Activated CD4-positive, CD25-positive, alpha-beta regulatory T cell treated with anti-CD3 and anti-CD28 coated beads, Interleukin-2, amount 50 U/mL, for 24 hours (primary cell): ENCODE results near the gene UCK2.

Experiments used
- ATAC-seq, 2 donors: fragments of 150-1000 bp; cut with Tn5 transposase; one replicate each; pipeline ENCODE4 v1.10.0; 2021; ENCODE audit warnings: mild to moderate bottlenecking in 1 of 2, moderate library complexity in 1 of 2

The UCK2 gene

DNA sequence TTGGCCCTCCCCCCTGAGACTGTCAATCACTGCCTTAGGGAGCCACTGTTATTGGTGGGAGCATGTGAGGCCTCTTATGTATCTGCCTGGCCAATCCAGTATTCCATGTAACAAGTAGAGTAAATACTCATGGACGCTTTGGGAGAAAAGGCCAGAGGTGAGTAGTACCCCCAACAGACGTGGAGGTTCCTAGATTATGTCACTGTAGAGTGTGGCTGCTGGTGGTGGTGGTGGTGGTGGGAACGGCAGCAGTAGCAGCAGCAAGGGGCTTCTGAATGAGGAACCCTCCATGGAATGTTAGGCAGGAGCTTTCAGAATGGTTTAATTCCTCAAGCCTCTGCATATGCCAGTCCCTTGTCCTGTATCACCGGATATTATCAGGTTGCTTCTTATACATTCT is 118.5 kb downstream of the UCK2 start:
- ATAC-seq, result no peak

- no peak for ATAC-seq
These were observed 120.5 kb downstream of the UCK2 start for GRCh38 chr1:165947797-165948455.

GRCh38 chr1:165949335-165950130 is 122.1 kb downstream of the UCK2 start:
- no peak for ATAC-seq

DNA sequence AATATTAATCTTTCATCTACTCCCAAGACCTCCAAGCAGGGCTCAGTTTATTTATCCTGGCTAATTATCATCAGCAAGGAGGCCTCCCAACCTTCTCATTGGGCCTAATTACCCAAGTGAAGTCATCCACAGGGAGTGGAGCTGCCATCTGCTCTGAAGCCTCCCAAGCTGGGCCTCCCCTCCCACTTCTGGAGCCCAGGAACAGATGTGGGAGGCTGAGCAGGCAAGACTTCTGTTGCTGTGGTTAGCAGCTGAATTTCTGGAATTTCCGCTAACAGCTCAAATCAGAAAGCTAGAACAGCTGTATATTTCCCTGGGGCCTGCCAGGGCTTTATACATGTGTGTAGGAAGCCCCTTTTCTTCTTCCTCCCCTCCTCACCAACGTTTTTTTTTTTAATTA is 127.5 kb downstream of the UCK2 start:
- no peak for ATAC-seq

- no peak for ATAC-seq
These were observed 130.9 kb downstream of the UCK2 start for GRCh38 chr1:165958306-165958705.

- ATAC-seq, result no peak
These were observed 132.7 kb downstream of the UCK2 start for GRCh38 chr1:165960136-165960535.

DNA sequence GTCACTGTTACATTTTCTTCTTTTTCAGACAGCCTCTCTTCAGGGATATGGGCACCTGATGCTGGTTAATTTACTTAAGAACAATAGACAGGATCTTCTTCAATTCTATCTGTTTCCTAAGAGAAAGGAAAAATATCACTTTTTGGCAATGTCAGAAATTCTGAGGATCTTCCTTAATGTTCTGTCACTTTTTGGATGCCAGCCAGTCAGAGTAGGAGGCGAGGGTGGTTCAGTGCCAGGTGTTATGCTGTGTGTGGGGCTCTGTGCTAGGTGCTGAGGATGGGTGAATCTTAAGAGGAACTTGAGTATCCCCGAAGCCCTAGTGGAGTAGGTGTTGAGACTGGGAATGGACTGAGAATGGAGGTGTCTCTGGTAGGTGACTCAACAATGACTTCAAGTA is 133.5 kb downstream of the UCK2 start:
- no peak for ATAC-seq
